GM19023 (cell line): ENCODE measurements around the gene PYY.
"Not testable (repeated sequence)": the region's sequence is repeated elsewhere in the genome, so short reads cannot be mapped to it uniquely, and the experiment has no call there.

Experiments used
- ATAC-seq: cut with Tn5 transposase; IDR thresholded peaks from one replicate; pipeline ENCODE4 v1.9.1; 2021; ENCODE audit warnings: mild to moderate bottlenecking, moderate library complexity; ENCODE audit not compliant: unreplicated experiment

The PYY gene

DNA sequence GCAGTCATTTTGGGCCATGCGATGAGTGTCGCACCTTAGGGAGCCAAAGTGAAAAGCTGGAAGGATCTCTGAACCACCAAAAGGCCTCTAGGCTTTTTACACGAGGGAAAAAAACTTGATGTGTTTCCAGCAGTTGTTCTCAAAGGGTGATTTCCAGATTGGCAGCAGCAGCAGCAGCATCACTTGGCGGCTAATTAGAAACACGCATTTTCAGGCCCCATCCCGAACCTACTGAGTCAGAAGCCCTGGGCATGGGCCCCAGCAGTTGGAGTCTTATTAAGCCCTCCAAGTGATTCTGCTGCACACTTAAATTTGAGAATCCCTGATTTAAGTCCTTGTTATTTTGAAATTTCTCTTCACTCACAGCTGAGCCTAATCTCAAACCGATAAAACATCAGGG lies 25.3 kb upstream of the PYY start:
- no peak for ATAC-seq

DNA sequence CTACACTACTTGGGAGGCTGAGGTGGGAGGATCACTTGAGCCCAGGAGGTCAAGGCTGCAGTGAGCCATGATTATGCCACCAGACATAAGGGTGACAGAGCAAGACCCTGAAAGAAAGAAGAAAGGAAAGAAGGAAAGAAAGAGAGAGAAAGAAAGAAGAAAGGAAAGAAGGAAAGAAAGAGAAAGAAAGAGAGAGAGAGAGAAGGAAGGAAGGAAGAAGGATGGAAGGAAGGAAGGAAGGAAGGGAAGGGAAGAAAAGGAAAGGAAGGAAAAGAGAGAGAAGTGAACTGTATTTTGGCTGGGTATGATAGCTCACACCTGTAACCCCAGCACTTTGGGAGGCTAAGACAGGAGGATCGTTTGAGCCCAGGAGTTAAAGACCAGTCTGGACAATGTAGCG lies 24.3 kb upstream of the PYY start:
- ATAC-seq = no peak

DNA sequence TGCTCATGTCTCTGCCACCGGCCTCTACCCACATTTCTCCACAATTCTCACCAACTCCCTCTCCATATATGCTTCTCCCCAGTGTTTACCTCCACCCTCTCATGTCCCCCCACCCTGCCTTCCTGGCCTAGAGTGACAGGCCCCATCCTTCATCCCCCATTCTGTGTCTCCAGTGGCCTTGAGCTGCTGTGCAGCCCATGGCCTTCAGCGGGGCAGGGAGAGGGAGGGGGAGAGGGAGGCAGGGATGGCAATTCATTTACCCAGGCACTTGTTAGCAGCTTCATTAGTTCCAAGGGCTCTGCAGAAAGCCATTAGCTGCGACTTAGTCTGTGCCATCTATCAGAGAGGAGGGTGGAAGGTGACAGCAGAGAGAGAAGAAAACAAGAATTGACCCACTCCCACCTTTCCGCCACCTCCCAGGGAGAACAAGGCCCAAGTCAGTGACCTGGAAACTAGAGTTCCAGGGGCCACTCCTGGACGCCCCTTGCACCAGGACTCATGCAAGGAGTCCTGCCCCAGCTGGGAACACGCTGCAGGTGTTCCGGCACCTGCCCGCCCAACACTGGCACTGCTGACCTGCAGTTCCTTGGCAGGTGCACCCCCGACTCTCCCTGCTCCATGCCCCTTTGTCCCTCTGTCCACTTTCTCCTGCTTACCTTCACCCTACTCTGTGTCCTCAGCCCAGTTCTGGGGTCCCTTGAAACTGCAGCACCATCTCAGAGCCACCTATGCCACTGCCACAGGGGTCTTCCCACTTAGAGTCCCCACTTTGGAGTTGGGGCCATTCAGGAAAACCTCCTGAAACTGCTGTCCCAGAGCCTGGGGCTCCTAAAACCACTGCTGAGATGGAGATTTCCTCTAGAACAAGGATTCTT lies 23.5 kb upstream of the PYY start:
- no peak for ATAC-seq

DNA sequence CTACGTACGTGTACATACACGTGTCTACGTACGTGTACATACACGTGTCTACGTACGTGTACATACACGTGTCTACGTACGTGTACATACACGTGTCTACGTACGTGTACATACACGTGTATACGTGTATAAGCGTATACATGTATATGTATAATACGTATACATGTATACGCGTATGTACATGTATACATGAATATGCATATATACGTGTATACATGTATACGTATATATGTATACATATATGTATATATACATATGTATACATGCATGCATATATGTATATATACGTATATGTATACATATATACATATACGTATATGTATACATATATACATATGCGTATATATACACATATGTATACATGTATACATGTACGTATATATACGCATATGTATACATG lies 22.2 kb upstream of the PYY start:
- ATAC-seq = no peak

DNA sequence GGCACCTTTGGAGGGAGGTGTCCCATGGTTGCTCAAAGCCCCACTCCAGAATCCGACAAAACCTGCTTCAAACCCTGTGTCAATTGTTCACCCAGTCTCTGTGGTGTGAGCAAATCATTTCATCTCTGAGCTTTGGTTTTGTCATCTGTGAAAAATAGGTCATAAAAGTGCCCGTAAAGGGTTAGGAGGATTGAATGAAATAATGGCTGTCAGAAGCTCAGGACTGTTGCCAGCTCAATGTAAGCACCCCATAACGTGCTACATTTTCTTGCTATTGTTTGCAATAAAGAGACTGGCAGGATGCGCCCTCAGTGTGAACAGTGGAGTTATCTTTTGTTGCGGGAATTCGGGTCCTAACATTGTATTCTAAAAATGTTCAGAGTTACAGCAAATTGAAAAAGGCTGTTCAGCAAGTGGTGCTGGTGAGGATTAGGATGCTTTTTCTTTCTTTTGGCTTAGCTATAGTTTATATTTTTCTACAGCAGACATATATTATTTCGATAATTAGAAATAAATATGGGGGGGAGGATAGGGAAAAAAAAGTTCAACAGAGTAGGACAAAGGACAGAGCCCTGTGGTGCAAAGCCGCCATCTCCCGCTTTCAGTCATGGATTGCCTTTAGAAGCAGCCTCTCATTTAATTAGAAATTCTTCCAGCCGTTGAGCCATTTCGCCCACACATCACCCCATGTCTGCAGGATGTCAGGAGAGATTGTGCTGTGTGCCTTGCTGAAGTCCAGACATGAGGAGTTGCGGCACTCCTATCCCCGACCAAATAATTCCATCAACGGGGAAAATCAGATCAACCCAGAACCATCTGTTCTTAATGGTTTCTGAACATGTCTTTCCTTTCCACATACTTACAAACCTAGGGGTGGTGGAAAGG lies 20.9 kb upstream of the PYY start:
- no peak for ATAC-seq

DNA sequence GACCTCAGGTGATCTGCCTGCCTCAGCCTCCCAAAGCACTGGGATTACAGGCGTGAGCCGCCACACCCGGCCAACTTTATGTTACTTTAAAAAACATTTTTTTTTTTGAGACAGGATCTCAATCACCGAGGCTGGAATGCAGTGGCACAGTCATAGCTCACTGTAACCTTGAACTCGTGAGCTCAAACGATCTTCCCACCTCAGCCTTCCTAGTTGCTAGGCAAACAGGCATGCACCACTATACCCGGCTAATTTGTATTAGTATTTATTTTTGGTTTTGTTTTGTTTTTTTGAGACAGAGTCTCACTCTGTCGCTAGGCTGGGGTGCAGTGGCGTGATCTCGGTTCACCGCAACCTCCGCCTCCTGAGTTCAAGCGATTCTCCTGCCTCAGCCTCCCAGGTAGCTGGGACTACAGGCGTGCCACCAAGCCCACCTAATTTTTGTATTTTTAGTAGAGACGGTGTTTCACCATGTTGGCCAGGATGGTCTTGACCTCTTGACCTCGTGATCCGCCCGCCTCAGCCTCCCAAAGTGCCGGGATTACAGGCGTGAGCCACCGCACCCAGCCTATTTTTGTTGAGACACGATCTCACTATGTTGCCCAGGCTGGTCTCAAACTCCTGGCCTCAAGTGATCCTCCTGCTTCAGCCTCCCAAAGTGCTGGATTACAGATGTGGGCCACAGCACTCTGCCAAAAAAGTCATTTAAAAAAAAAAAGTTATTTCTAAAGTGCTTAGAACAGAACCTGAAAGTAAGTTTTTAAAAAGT lies 18.9 kb upstream of the PYY start:
- not testable (repeated sequence) for ATAC-seq

DNA sequence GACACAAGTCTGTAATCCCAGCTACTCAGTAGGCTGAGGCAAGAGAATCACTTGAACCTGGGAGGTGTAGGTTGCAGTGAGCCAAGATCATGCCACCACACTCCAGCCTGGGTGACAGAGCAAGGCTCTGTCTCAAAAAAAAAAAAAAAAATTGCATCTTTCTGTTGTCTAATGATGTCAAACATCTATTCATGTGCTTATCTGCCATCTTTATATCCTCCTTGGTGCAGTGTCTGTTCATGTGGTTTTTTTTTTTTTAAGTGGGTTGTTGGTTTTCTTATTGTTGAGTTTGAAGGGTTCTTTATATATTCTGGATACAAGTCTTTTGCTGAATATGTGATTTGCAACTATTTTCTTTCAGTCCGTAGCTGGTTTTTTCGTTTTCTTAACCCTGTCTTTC lies 17.7 kb upstream of the PYY start:
- not testable (repeated sequence) for ATAC-seq

DNA sequence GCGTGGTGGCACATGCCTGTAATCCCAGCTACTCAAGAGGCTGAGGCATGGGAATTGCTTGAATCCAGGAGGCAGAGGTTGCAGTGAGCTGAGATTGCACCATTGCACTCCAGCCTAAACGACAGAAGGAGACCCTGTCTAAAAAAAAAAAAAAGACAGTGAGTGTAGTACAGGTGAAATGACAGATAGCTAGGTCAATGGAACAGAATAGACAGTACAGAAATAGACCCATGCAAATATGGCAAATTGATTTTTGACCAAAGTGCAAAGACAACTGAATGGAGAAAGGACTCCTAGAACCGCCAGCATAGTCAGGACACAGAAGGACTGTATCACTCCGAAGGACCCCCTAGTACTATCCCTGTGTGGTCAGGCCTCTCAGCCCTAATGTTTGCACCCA lies 16.6 kb upstream of the PYY start:
- no peak for ATAC-seq

DNA sequence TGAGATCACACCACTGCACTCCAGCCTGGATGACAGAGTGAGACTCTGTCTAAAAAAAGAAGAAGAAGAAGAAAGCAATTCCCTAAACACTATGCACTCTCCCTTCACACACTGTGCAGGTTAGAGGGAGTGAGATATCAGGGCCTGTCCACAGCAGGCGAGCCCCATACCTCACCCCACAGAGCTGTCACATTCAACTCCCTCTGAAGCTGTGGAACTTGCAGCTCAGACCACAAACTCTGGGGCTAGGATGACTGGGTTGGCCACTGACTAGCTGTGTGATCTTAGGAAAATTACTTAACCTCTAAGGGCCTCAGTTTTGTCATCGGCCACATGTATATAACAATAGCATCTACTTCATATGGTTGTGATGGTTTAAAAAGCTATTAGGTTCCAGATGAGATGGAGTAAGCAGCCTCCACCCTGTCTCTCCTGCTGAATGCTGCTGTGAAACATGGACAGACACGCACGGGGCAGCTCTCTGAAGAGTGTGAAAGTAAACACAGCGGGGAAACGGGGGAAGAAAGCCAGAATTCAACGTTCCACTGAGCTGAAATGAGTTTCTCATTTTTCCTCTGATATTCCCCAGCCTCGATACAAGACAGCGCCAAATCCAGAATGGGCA lies 13.6 kb upstream of the PYY start:
- no peak for ATAC-seq

DNA sequence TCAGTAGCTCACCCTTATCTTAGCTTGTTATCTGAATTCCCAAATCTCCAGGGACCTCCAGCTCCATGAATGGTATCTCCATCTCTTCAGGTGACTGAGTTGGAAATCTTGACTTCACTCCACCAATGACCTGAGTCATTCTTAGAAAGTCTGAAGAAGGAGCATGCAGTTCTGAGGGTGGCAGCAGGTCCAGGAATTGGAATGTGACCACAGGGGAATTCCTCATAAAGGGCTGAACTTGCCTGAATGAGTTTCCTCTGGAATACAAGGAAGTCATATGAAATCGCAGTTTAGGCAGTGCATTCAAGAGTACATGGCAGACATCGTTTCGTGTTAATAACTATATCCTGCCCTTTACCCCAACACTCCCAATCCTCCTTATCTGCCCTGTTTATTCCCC lies 12.5 kb upstream of the PYY start:
- ATAC-seq = no peak

DNA sequence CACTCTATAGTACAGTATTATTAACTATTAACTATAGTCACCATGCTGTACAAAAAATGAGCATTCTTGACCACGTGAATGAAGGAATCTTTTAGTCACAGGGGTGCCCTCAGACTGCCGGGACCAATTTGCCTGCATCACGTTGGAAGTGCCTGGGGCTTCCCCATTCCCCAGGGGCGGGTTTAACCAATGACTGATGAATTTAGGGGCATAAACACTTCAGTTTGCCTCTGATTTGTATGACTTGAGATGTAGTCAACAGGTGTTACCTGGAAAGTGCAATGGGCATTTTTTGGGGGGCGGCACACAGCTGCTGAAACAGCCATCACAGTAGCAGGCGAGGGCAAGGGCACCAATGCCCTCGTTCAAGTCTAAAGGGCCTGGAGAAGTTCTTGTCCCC lies 8.7 kb upstream of the PYY start:
- ATAC-seq = no peak

DNA sequence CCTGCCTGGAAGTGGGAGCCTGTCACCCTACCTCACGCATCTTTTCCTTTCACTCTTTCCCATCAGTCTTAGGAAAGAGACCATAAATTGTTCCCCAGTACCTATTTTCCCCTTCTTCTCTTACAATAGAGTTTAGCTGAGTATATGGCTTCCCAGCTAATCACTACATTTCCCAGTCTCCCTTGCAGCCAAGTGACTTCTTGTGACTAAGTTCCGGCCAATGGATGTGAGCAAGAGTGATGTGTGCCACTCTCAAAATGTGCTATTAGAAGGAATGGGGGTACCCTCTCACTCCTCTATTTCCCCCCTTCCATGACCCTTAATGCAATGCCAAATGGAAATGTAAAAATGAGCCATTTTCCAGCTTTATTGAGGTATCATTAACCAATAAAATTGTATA lies 8.2 kb upstream of the PYY start:
- ATAC-seq = no peak

DNA sequence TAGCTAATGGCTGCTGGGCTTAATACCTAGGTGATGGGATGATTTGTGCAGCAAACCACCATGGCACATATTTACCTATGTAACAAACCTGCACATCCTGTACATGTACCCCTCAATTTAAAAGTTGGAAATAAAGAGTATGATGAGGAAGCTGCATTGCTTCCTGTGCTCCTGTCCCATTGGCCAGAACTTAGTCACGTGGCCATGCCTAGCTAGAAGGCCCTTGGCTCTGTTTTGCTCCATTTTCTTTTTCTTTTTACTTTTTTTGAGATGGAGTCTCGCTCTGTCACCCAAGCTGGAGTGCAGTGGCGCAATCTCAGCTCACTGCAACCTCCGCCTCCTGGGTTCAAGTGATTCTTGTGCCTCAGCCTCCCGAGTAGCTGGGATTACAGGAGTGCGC lies 7.6 kb upstream of the PYY start:
- ATAC-seq = not testable (repeated sequence)

DNA sequence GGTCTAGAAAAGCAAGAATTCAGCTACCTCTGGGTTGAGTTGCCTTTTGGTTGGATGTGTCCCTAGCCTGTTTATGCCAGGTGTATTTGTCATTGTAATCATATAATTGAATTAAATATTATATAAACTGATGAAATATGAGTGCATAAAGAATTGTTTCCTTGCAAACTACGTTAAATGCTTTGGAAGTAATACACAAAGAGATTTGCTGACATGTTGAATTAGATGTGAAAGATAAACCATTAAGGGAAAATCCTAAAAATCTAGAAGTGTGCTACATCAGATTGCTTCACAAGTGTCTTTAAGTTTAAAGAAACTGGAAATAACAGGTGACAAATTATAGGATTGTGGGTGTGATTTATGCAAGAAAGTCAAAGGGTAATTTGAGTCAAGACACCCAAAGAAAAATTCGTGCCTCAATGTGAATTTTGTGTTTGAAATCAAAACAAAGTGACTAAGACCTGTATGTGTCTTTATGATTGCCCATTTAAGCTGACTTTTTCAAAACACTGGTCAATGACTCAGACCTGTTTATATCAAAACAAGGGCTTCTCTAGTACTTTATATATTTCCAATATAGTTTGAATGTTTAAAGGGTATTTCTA lies 5.1 kb upstream of the PYY start:
- ATAC-seq = no peak

DNA sequence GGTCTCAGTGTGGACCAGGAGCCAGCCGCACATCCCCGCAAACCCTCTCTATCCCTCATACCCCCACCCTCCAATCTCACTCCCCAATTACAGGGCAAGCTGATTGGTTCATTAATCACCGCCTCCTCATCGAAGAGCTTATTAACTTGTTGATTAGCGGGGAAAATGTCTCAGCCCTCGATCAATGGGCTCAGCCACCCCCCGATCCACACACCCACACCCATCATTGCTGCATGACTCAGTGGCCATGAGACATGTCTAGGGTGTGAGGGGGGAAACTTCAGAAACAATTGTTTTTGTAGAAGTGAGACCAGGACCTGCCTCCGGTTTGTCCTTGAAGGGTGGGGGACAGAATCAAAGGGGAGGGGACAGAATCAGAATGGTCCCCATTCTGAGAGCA lies 2.5 kb upstream of the PYY start:
- no peak for ATAC-seq

DNA sequence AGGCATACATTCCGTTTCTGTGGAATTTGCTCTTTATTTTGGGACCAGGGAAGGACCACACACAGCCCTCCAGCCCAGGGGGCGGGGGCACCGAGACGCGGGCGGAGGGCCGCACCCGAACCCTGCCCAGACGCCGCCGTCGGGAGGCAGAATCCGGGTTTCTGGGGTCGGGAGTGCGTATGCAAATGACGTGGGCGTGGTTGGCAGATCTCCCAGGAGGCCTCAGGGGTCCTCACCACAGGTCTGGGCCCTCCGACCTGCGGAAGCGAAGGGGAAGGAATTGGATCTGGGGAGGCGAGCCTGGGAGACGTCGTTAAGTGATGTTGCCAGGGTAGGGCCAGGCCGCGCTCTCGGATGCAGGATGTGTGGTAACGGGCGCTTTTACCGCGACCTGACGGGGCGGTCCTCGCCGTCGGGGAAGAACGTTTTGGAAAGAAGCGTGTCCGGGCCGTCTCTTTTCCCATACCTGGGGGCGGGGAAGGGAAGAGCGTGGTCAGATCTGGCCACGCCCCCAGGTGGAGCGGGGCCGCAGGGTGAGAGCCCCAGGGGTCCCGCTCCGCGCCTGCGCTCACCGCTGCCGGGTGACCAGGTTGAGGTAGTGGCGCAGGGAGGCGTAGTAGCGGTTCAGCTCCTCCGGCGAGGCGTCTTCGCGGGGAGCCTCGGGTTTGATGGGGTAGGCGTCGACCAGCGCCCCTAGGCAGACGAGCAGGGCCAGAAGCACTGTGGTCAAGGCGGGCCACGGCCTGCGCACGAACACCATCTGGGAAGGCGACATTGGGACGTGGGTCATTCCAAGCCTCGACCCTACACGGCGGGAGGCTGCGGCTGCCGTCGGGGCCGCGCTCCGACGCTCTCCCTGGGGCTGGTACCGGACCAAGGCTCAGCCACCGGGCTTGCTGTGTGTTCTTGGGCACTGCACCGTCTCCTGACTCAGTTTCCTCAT lies 745 bp downstream of the PYY start:
- no peak for ATAC-seq

DNA sequence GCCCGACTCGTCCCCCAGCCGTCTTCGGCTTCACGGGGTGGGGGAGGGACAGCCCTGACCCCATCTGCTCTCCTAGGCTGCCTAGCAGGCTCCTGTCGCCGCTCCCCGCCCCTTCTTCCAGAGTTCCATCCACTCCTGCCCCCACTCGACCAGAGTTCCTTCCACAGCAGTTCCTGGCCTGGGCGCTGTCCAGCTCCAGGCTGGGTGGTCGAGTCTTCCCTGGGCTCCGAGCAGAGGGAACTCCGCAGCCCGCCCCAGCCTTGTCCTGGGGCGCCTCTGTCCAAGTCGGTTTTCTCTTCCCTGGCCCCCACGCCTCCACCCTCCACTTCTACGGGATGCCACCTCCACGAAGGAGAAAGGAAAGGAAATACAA lies 1.4 kb downstream of the PYY start:
- no peak for ATAC-seq

DNA sequence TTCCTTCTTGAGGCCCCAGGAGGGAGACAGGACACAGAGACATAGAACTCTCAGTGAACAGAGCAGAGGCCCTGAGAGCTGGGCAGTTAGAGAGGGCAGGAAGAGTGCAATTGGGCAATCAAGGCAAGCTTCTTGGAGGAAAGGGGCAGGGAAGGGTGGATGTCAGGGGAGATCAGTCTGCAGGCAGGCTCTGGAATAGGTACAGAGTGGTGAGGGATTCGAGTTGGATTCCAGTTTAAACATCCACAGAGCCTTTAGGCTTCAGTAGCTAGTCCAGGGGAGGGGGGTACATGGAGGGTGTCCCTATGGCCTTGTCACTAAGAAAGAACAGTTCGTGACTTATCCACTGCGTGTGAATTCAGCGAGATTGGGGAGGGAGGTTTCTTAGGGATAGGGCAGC lies 2.0 kb downstream of the PYY start:
- no peak for ATAC-seq

DNA sequence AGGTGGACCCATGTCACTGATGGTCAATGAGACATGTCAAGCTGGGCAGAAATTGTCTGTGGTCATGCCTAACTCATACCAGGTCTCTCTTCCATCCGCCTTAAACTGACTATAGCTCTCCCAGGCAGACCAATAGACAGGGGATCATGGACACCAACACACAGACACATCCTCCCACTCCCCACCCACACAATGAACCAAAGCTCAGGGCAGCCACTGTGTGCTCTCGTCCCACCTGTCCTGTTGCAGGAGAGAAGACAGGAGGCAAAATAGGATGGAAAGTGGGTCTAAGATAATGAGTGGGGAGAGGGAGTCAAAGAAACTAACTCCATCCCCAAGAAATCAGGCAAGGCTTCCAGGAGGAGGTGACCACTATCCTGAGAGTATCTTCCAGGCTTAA lies 3.2 kb downstream of the PYY start:
- no peak for ATAC-seq
